Inflammatory macrophage treated with lipopolysaccharide for 1 hour (primary cell): Measurements from ENCODE around the gene MYOCOS.
"Not testable (repeated sequence)": the region's sequence is repeated elsewhere in the genome, so short reads cannot be mapped to it uniquely, and the experiment has no call there.

ENCODE experiments used
- DNase-seq, 2 donors: peaks; one replicate each; pipeline ENCODE4 v3.0.0-alpha.2; 2020 to 2022

MYOCOS gene

GRCh38 chr1:171627020-171627419 lies 5.0 kb downstream of the MYOCOS start:
- no peak for DNase-seq

- no peak for DNase-seq
Observed at GRCh38 chr1:171628225-171628624, 6.2 kb downstream of the MYOCOS start.

DNA sequence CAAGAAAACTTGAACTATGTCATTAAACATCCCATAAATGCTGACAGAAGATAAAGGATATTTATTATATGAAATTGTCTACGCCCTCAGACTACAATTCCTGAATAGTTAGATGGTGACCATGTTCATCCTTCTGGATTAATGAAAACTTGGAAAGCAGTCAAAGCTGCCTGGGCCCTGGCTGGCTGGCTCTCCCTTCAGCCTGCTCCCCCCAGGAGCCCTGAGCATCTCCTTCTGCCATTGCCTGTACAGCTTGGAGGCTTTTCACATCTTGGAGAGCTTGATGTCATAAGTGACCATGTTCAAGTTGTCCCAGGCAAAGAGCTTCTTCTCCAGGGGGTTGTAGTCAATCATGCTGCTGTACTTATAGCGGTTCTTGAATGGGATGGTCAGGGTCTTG lies 13.6 kb downstream of the MYOCOS start:
- no peak for DNase-seq

- DNase-seq: no peak
Observed at GRCh38 chr1:171636141-171636540, 14.1 kb downstream of the MYOCOS start.

DNA sequence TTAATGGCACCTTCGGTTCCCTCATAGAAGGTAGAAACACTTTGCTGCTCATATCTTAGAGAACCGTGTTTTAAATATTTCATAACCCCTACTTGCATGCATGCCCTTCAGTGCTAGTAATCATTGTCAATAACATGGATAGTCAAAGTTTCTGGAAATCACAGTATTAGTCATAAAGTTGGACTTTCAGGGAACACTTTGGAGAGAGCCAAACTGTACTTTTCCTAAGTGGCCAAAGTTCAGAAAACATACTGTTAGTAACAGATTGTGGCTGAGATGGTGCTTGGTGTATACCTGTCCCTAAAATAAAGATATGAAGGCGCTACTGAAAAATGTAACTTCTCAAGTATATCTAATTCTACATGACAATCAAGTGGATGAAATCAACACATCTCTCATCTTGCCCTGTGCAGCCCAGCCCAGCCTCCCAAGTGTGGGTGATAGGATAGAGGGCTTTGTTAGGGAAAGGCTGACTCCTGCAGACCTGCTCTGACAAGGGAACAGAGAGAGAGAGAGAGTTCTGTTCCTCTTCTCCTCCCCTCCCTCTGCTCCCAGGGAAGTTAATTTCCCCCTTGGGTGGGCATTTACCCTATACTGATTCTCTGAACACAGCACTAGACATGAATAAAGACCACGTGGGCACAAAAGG lies 16.0 kb downstream of the MYOCOS start:
- no peak for DNase-seq

GRCh38 chr1:171640225-171640624 lies 18.2 kb downstream of the MYOCOS start:
- DNase-seq: no peak

DNA sequence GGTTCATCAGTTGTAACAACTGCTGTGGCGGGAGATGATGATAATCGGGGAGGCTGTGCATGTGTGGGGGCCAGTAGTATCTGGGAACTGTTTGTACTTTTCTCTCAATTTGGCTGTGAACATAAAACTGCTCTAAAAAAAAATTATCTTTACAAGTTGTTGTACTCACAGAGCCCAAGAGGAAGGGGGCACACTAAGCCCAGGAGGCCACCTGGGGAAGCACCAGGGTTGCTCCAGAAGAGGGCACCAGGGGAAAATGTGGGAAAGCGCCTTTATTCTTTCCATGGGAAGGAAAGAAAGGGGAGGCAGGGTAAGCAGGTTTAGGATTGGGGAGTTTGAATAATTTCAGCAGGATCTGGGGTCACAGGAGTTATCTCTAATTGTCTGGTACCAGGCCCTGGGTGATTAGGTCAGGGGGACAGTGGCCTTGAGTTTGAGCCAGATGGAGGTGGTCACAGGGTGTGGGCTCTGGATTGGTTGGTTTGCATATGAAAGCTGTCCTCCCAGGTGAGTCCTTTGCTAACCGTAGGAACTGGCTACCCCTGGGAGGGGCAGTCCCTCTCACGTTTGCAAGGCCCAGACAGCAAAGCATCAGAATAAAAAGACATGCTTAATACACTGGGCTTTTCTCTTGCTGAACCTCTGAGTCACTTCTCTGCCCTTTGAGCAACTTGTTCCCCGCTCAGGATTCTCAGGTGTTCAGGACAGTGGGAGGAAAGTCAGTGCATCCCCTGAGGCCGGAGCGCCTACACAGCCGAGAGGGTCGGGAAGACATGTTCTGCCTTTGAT lies 19.2 kb downstream of the MYOCOS start:
- no peak for DNase-seq

DNA sequence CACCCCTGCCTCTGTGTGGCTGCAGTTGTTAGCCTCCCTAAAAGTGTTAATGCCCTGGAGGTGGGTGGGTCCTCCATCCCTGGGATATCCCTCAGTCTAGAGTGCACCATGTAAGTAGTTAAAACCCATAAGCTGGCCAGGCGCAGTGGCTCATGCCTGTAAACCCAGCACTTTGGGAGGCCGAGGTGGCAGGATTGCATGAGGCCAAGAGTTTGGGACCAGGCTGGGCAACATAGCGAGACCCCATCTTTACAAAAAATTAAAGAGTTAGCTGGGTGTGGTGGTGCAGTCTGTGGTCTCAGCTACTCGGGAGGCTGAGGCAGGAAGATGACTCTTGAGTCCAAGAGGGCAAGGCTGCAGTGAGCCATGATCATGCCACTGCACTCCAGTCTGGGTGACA lies 20.2 kb downstream of the MYOCOS start:
- DNase-seq: no peak

DNA sequence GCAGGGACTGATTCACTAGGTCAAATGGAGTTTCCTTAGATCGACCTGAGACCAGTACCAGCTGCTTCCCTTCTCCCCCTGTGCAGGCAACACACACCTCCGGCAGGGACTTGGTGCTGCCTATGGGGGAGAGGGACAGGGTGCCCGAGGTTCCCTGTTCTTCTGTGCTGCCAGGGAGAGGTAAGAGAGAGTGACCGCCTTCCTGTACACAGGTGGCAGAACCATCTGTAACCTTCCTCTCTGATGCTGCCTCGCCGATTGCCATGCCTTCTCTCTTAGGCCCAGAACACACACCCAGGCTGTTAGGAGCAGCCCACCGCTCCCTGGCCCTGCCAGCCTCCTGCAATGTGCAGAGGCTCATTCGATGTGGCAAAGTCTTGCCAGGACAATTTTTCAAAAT lies 21.1 kb downstream of the MYOCOS start:
- DNase-seq: no peak

- peak; percentile 56 to 86 for DNase-seq
Observed at GRCh38 chr1:171644805-171645483, 22.9 kb downstream of the MYOCOS start.

GRCh38 chr1:171645553-171646248 lies 23.7 kb downstream of the MYOCOS start:
- DNase-seq: no peak

- DNase-seq: no peak
Observed at GRCh38 chr1:171646249-171646560, 24.2 kb downstream of the MYOCOS start.

- no peak for DNase-seq
Observed at GRCh38 chr1:171652234-171652822, 30.3 kb downstream of the MYOCOS start, which contains the start of gene MYOC. Gene MYOC (minus strand): TSS chr1:171652688. CDS start chr1:171652611, 77 bp downstream.

- DNase-seq: no peak
Observed at GRCh38 chr1:171653796-171654195, 31.8 kb downstream of the MYOCOS start.

GRCh38 chr1:171654201-171654941 lies 32.3 kb downstream of the MYOCOS start:
- no peak for DNase-seq

GRCh38 chr1:171654942-171655745 lies 33.1 kb downstream of the MYOCOS start:
- DNase-seq: peak; percentile 40 to 87

- no peak for DNase-seq
Observed at GRCh38 chr1:171655746-171656116, 33.7 kb downstream of the MYOCOS start.

DNA sequence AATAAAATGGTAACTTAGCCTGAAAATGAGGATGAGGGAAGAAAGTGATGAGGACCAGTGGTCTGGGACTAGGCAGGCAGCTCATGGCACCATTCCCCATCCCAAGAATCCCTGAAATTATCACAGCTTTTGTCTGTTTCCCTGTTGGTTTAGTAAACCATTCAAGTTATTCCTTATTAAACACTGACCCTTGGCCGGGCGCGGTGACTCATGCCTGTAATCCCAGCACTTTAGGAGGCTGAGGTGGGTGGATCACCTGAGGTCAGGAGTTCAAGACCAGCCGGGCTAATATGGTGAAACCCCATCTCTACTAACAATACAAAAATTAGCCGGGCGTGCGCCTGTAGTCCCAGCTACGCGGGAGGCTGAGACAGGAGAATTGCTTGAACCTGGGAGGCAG lies 34.2 kb downstream of the MYOCOS start:
- not testable (repeated sequence) for DNase-seq

DNA sequence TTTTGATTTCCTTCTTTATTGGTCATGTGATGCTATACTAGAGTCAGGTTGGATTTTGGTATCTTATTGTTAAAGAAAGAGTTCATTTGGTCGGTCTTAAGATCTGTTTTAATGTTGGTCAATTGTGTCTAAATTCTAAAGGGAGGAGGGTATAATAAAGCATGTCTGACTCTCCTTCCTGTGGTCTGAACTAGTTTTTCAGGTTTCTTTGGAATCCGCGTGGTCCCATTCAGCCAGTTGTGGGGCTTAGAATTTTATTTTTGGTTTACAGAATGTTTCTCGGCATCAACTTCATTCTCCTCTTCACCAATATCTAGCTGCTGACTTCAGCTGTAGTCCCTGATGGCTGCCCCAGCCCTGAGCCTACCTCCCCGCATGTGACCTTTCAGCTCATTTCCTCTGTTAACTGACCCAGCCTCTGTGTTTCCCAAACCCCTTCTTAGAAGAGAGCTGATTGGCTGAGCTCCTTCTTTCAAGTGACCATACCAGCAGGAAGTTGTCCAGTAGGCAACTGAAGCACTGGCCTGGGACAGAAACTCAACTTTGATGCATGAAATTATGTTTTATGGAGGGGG lies 39.1 kb downstream of the MYOCOS start:
- no peak for DNase-seq

DNA sequence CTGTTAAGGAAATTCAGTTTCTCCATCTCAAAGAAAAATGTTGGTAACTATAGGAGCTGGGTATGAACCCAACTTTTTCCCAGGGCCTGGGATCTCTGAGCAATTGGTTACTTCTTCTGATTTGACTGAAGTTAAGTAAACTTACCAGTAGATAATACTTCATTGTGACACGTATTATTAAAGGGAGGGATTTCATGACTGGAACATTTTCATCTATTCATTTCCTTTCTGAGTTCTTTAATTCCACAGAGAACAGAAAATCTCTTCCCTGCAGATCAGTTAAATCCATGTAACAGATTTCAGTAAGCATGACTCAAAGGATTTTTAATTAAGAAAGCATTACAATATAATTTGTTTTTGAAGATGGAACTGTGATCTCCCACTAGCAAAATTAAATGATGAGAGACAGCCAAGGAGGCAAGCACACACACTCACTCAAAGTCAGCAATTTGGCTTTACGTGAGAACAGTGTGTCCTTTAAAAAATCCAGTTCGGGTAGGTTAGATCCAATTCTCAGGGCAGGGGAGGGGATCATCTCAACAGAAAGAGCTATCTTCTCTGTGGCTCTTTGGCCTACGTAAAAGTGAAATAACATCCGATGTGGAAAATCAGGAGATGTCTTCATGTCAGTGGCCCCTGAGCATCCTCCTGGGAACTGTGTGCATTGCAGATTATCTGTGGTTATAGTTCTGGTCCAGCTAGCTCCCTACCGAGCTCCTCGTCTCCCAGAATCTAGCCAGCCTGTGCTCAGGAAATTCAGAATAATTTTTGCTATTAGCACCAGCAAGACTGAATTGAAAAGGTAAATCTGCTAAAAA lies 41.2 kb downstream of the MYOCOS start:
- DNase-seq: no peak
